Gastrocnemius medialis (tissue), 4 donors: Measurements from ENCODE around the gene NOB1. TPM values are rescaled to one million over a fixed set of nuclear protein-coding genes. Genes with fewer than 3 reads are reported as not detected.

Experiments
- ATAC-seq, 2 donors: fragments of 150-250 bp; one replicate each; pipeline ENCODE4 v1.9.1; 2016
- DNase-seq, 2 donors: peaks; one replicate each; pipeline ENCODE4 v3.0.0-alpha.2; 2019
- H3K27ac ChIP-seq, 4 donors: fragments of 200-600 bp; sonication (generic); 1 replicate in 1 of 4; 2 replicates in 3 of 4; pipeline ENCODE4 v1.5.1; 2016 to 2018; ENCODE audit warnings: mild to moderate bottlenecking in 2 of 4, moderate library complexity in 1 of 4
- H3K27me3 ChIP-seq, 3 donors: fragments of 200-600 bp; sonication (generic) in 2 of 3; 1 replicate in 1 of 3; 2 replicates in 2 of 3; pipeline versions ENCODE4 v1.5.1 to v1.6.0; 2016 to 2019; ENCODE audit warnings: mild to moderate bottlenecking in 1 of 3, moderate library complexity in 1 of 3
- H3K36me3 ChIP-seq, 2 donors: fragments of 200-600 bp; sonication (generic) in 1 of 2; one replicate each; pipeline ENCODE4 v1.5.1; 2017 to 2018
- H3K4me1 ChIP-seq, 2 donors: fragments of 200-600 bp; sonication (generic) in 1 of 2; one replicate each; pipeline ENCODE4 v1.5.1; 2016 to 2017; ENCODE audit warnings: mild to moderate bottlenecking in 2 of 2
- H3K4me3 ChIP-seq, 4 donors: fragments of 200-600 bp; sonication (generic) in 3 of 4; 1 replicate in 1 of 4; 2 replicates in 3 of 4; pipeline ENCODE4 v1.5.1; 2016 to 2019; ENCODE audit warnings: mild to moderate bottlenecking in 2 of 4
- H3K9me3 ChIP-seq, 3 donors: fragments of 200-600 bp; sonication (generic) in 2 of 3; 1 replicate in 1 of 3; 2 replicates in 2 of 3; pipeline ENCODE4 v1.5.1; 2016 to 2019
- POLR2A ChIP-seq, 2 donors: fragments of 450-650 bp; IDR thresholded peaks; one replicate each; pipeline ENCODE4 v1.6.1; 2017; ENCODE audit warnings: antibody characterized with exemption in 2 of 2, mild to moderate bottlenecking in 2 of 2, moderate library complexity in 2 of 2
- in situ Hi-C, 4 donors: fragments of 200-750 bp; cut with MboI; loops; one replicate each; pipeline versions ENCODE4 v1.15.0 to v1.8.0; 2017; ENCODE audit warnings: low sequenced_read_pairs in 4 of 4
- intact Hi-C: fragments of 100-400 bp; cut with DNase I; formaldehyde crosslinking; loops from one replicate; pipeline ENCODE4 v1.15.1; 2023; ENCODE audit warnings: low total_unique reads
- total RNA-seq, 4 donors: library from RNA; depleted of rRNA; stranded (reverse); fragments of >200 nt; gene quantifications; one replicate each; pipeline versions ENCODE4 v1.1.0 to v1.2.3, GENCODE V29; 2016
- TF ChIP-seq, protein P1 (sequence below), 5 experiments: fragments of 450-650 bp in 3 of 5; fragments of 200-600 bp in 2 of 5; sonication (generic) in 2 of 5; IDR thresholded peaks in 4 of 5; conservative IDR thresholded peaks in 1 of 5; 1 replicate in 4 of 5; 2 replicates in 1 of 5; pipeline ENCODE4 v1.5.1; 2016 to 2019; ENCODE audit warnings: antibody characterized with exemption in 5 of 5, mild to moderate bottlenecking in 3 of 5, moderate library complexity in 3 of 5

The NOB1 gene
- 10 to 100 TPM; 19.2 to 30.9 (median 24.2) TPM for total RNA-seq

DNA sequence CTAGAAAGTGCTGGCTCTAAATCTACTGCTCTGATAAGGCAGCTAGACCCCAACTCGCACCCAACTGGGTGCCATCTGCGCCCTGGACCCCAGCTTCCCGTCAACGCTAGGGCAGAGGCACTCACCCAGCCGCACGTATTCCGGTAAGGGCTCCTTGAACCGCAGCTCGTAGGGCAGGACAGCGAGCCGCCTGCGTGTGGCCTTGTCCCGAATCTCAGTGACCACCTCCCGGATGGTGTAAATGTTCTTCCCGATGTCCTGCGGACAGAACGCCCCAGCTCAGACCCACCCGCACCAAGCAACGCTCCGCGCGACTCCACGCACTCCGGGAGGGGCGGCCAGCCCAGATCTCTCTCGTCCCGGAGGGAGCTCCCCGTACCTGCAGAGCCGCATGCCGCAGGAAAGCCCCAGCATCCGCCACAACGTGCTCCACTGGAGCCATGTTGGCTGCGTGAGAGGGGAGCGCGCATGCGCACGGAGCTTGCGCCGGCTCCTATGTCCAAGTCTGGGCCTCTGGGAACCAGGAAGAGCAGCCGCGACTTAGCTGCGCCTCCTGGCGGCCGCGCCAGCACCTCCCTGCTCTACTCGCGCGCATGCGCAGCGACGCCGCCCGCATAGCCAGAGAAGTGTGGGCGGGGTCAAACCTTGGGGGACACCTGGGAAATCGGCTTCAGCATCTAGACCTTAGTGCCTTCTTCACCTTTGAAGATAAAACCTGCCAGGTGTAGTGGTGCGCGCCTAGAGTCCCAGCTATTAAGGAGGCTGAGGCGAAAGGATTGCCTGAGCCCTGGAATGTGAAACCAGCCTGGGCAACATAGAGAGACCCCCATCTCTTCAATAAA is at the start of gene NOB1:
NOB1 (minus strand) TSS at position 458 of the 842 bp plus-strand sequence; CDS start at position 442, 16 bp downstream.
- intact Hi-C loops (loop anchor here (1.0 to 2.0 kb wide), 3 partner anchors 28 to 358 kb away; partner anchors contain the start of gene NQO1), in situ Hi-C loops (loop anchor here (5.0 to 25.0 kb wide), 6 partner anchors 37 to 367 kb away; partner anchors contain the start of gene TERF2 (in 1 of the 4))
- H3K9me3 ChIP-seq, result no peaks in the 10 kb centered on the region
- H3K4me3 ChIP-seq, result peak within 1 kb of the TSS; percentile 77 to 95 (median 90)
- DNase-seq (peak; percentile 91 to 94), ATAC-seq (peak; percentile 96 to 99)
- H3K36me3 ChIP-seq, result peaks cover 0 to 29% of the 10 kb centered on the region in 2 donors
- peaks cover 12 to 16% of the 10 kb centered on the region in 2 donors for H3K4me1 ChIP-seq
- peak within 1 kb of the TSS; percentile 75 to 86 (median 78) for H3K27ac ChIP-seq
- H3K27me3 ChIP-seq, result no peaks in the 10 kb centered on the region
- TF ChIP-seq, protein P1, sequence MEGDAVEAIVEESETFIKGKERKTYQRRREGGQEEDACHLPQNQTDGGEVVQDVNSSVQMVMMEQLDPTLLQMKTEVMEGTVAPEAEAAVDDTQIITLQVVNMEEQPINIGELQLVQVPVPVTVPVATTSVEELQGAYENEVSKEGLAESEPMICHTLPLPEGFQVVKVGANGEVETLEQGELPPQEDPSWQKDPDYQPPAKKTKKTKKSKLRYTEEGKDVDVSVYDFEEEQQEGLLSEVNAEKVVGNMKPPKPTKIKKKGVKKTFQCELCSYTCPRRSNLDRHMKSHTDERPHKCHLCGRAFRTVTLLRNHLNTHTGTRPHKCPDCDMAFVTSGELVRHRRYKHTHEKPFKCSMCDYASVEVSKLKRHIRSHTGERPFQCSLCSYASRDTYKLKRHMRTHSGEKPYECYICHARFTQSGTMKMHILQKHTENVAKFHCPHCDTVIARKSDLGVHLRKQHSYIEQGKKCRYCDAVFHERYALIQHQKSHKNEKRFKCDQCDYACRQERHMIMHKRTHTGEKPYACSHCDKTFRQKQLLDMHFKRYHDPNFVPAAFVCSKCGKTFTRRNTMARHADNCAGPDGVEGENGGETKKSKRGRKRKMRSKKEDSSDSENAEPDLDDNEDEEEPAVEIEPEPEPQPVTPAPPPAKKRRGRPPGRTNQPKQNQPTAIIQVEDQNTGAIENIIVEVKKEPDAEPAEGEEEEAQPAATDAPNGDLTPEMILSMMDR (IDR thresholded peaks at IDR 0.05 in 4 of 5, conservative IDR thresholded peaks at IDR 0.05 in 1 of 5), result peak; percentile 98 to 99 (median 99)
- TF ChIP-seq POLR2A (IDR thresholded peaks at IDR 0.05), result peak in 1 of 2 donors; percentile 44

DNA sequence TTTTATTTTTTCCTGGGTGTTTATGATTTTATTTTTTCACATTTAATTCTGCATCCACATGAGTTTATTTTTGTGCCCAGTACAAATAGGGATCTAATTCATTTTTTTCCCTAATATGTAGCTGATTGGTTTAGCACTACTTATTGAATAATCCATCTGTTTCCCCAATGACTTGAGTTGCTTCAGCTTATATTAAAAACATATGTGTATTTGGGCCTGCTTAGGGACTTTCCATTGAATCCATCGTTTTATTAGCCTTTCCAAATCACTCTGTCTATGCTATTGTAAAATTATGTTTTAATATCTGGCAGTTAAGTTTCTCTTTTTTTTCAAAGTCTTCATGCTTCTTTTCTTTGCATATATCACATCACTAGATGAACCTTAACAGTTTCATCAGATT is 49.6 kb upstream of the NOB1 start:
- no peak for DNase-seq
- H3K36me3 ChIP-seq, result peaks cover 0 to 10% of the 10 kb centered on the region in 2 donors
- intact Hi-C loops (no loop called here), in situ Hi-C loops (loop anchor here in 1 of 4 donors (5.0 kb wide), 1 partner anchor 128 kb away; no protein-coding TSS in a partner anchor)
- H3K4me3 ChIP-seq, result no peak overlapping the region
- TF ChIP-seq, protein P1 (IDR thresholded peaks at IDR 0.05 in 4 of 5, conservative IDR thresholded peaks at IDR 0.05 in 1 of 5), result no peak
- no peak for TF ChIP-seq POLR2A (IDR thresholded peaks at IDR 0.05)
- no peak for ATAC-seq
- H3K4me1 ChIP-seq, result peaks cover 5 to 8% of the 10 kb centered on the region in 2 donors
- H3K9me3 ChIP-seq, result no peaks in the 10 kb centered on the region
- H3K27me3 ChIP-seq, result no peaks in the 10 kb centered on the region
- H3K27ac ChIP-seq, result no peak overlapping the region

DNA sequence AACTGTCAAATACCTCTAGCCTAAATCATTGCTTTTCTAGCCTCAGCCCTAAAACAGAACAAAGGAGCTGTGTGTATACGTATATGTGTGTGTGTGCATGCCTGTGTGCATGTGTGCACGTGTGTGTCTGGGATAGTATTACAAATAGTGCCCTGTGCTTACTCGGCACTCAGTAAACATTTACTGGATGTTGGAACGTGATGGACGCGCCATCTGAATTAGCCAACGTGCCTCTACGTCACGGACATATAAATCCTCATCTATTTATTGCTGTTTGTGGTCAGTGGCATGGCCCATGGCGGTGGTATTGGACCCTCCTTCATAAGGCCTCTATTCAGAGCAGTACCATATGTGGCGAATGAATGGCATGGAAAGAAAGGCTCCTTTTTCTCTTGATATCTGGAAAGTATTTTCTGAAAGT is 44.9 kb upstream of the NOB1 start:
- no peak overlapping the region for H3K4me3 ChIP-seq
- H3K9me3 ChIP-seq, result no peaks in the 10 kb centered on the region
- DNase-seq (no peak), ATAC-seq (no peak)
- TF ChIP-seq, protein P1 (IDR thresholded peaks at IDR 0.05 in 4 of 5, conservative IDR thresholded peaks at IDR 0.05 in 1 of 5), result no peak
- TF ChIP-seq POLR2A (IDR thresholded peaks at IDR 0.05), result no peak
- no peaks in the 10 kb centered on the region for H3K27me3 ChIP-seq
- in situ Hi-C loops, result loop anchor here (5.0 to 10.0 kb wide), 5 partner anchors 45 to 135 kb away; no protein-coding TSS in a partner anchor
- H3K4me1 ChIP-seq, result peaks cover 0 to 4% of the 10 kb centered on the region in 2 donors
- no peak overlapping the region for H3K27ac ChIP-seq
- intact Hi-C loops, result no loop called here
- peaks cover 0 to 12% of the 10 kb centered on the region in 2 donors for H3K36me3 ChIP-seq

DNA sequence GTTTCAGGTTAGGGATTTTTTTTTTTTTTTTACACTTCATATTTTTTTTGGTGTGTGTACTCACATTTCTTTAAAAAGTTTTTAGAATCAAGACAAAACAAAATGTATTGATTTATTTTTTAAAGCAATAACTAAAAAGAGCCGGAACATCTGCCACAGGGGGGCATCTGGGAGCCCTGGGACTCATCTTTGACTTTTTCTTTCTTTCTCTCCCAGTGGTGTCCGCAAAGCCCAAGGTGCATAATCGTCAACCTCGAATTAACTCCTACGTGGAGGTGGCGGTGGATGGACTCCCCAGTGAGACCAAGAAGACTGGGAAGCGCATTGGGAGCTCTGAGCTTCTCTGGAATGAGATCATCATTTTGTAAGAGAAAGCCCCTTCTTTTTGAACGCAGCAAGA is 43.7 kb upstream of the NOB1 start:
- intact Hi-C loops, result no loop called here
- no peak for ATAC-seq
- no peaks in the 10 kb centered on the region for H3K27me3 ChIP-seq
- no peak for DNase-seq
- TF ChIP-seq, protein P1 (IDR thresholded peaks at IDR 0.05 in 4 of 5, conservative IDR thresholded peaks at IDR 0.05 in 1 of 5), result no peak
- no peak for TF ChIP-seq POLR2A (IDR thresholded peaks at IDR 0.05)
- peaks cover 0 to 4% of the 10 kb centered on the region in 2 donors for H3K4me1 ChIP-seq
- H3K27ac ChIP-seq, result no peak overlapping the region
- H3K9me3 ChIP-seq, result no peaks in the 10 kb centered on the region
- no peak overlapping the region for H3K4me3 ChIP-seq
- in situ Hi-C loops, result loop anchor here in 3 of 4 donors (5.0 to 10.0 kb wide), 4 partner anchors 46 to 136 kb away; no protein-coding TSS in a partner anchor
- H3K36me3 ChIP-seq, result peaks cover 0 to 12% of the 10 kb centered on the region in 2 donors
